K562 (cell line): ENCODE data around the gene NXF3. TPM values are rescaled to one million over a fixed set of nuclear protein-coding genes. Genes with fewer than 3 reads are reported as not detected.

ENCODE experiments used
- ASH1L ChIP-seq: fragments of 450-650 bp; IDR thresholded peaks from 2 replicates; pipeline ENCODE4 v1.6.1; 2018; ENCODE audit warnings: borderline replicate concordance, mild to moderate bottlenecking, low read depth; ENCODE audit not compliant: partially characterized antibody
- BRCA1 ChIP-seq, 2 experiments: fragments of 450-650 bp in 1 of 2; sonication (generic) in 1 of 2; formaldehyde crosslinking in 1 of 2; IDR thresholded peaks; 2 replicates each; pipeline versions ENCODE4 v1.5.0 to v1.6.1; 2017 to 2020; ENCODE audit warnings: mild to moderate bottlenecking in 1 of 2, missing genetic modification reagents in 1 of 2
- CEBPB ChIP-seq: fragments of 450-650 bp; IDR thresholded peaks from 2 replicates; pipeline ENCODE4 v1.6.1; 2016; ENCODE audit warnings: missing genetic modification characterization, missing compliant biosample characterization
- GATAD2A ChIP-seq: fragments of 450-650 bp; IDR thresholded peaks from 2 replicates; pipeline ENCODE4 v1.6.1; 2017
- GMEB1 ChIP-seq: fragments of 250-450 bp; sonication (Bioruptor Pico); IDR thresholded peaks from 2 replicates; pipeline ENCODE4 v1.4.0; 2020; ENCODE audit warnings: mild to moderate bottlenecking
- HMGXB4 ChIP-seq: sonication (generic); formaldehyde crosslinking; IDR thresholded peaks from 2 replicates; pipeline ENCODE4 v1.8.1; 2023; ENCODE audit warnings: mild to moderate bottlenecking, missing genetic modification reagents
- HNRNPK ChIP-seq: fragments of 200-400 bp; formaldehyde crosslinking; IDR thresholded peaks from one replicate; pipeline ENCODE4 v1.6.1; 2018; ENCODE audit warnings: mild to moderate bottlenecking, low read depth, low read length; ENCODE audit not compliant: poor library complexity, severe bottlenecking
- NCOA4 ChIP-seq: fragments of 450-650 bp; IDR thresholded peaks from 2 replicates; pipeline ENCODE4 v1.6.1; 2018; ENCODE audit warnings: mild to moderate bottlenecking; ENCODE audit not compliant: partially characterized antibody
- NFE2L1 ChIP-seq: fragments of 450-650 bp; IDR thresholded peaks from 2 replicates; pipeline ENCODE4 v1.6.1; 2016; ENCODE audit warnings: missing genetic modification characterization, low read depth, mild to moderate bottlenecking, missing compliant biosample characterization, moderate library complexity, borderline replicate concordance
- PML ChIP-seq: IDR thresholded peaks from 2 replicates; pipeline ENCODE4 v1.6.1; 2012; ENCODE audit warnings: low read length, inconsistent platforms
- SAFB2 ChIP-seq: fragments of 200-400 bp; formaldehyde crosslinking; IDR thresholded peaks from 2 replicates; pipeline ENCODE4 v1.6.1; 2018; ENCODE audit warnings: borderline replicate concordance, low read length, low read depth, moderate library complexity; ENCODE audit not compliant: severe bottlenecking
- SNRNP70 ChIP-seq: fragments of 200-400 bp; formaldehyde crosslinking; optimal IDR thresholded peaks from 2 replicates; pipeline ENCODE3; 2017; ENCODE audit warnings: low read depth, low read length
- TFAP4 ChIP-seq: sonication (generic); formaldehyde crosslinking; IDR thresholded peaks from 2 replicates; pipeline ENCODE4 v1.8.0; 2022; ENCODE audit warnings: missing genetic modification reagents, mild to moderate bottlenecking, moderate library complexity, borderline replicate concordance
- THAP12 ChIP-seq: fragments of 250-450 bp; sonication (Bioruptor Pico); IDR thresholded peaks from 2 replicates; pipeline ENCODE4 v1.9.0; 2021; ENCODE audit warnings: mild to moderate bottlenecking, inconsistent platforms
- ZNF274 ChIP-seq: IDR thresholded peaks from 2 replicates; pipeline ENCODE4 v1.6.1; 2011; ENCODE audit warnings: low read depth, mild to moderate bottlenecking, low read length, moderate library complexity, borderline replicate concordance
- polyA plus RNA-seq, 8 experiments: library from polyadenylated mRNA; depleted of rRNA in 4 of 8; stranded (reverse) in 5 of 8; unstranded in 3 of 8; fragments of >200 nt; fragmentation: Nextera tagmentation in 2 of 8; fragmentation: Illumina TruSeq in 1 of 8; extraction: Ambion mirVana in 2 of 8; extraction: Trizol in 1 of 8; gene quantifications; 2 replicates each; pipeline versions ENCODE4 v1.2.1 to v1.2.3, GENCODE V29; 2011 to 2014; ENCODE audit warnings: inconsistent platforms in 1 of 8, missing spikeins in 1 of 8
- total RNA-seq, 7 experiments: library from RNA; depleted of rRNA in 6 of 7; stranded (reverse); fragments of >200 nt in 6 of 7; fragmentation: Illumina TruSeq in 2 of 7; extraction: Trizol in 2 of 7; gene quantifications; 2 replicates each; pipeline versions ENCODE4 v1.2.1 to v1.2.3, GENCODE V29; 2011 to 2021; ENCODE audit warnings: low replicate concordance in 1 of 7
- TF ChIP-seq, protein P1 (sequence below): fragments of 450-650 bp; formaldehyde crosslinking; IDR thresholded peaks from 2 replicates; pipeline ENCODE4 v1.4.0; 2022; ENCODE audit warnings: missing genetic modification characterization
- TF ChIP-seq, protein P2 (sequence below): IDR thresholded peaks from 2 replicates; pipeline ENCODE4 v1.6.1; 2011; ENCODE audit warnings: borderline replicate concordance, low read depth, mild to moderate bottlenecking, moderate library complexity, low read length; ENCODE audit not compliant: insufficient read depth, poor library complexity, severe bottlenecking

NXF3 gene
- total and polyA plus RNA-seq, 9 of the 15 experiments (the other 6 are each of a cell fraction or from before 2014, with no cell fraction given): 0.18 to 0.40 (median 0.28) TPM; not detected in 2

- TF ChIP-seq HMGXB4 (CRISPR knock-in tag) (no peak), PML (peak; percentile 42; the same call in 1 of the 2 replicates), TFAP4 (CRISPR knock-in tag) (no peak), ZNF274 (no peak), HNRNPK (no peak), NFE2L1 (tag) (peak; percentile 81), CEBPB (tag) (no peak), GMEB1 (CRISPR knock-in tag) (peak; percentile 72), NCOA4 (no peak), BRCA1 (IDR thresholded peaks at IDR 0.05) (no peak), BRCA1 (CRISPR knock-in tag; IDR thresholded peaks at IDR 0.05) (no peak), THAP12 (CRISPR knock-in tag) (no peak), GATAD2A (peak; percentile 93), SAFB2 (no peak), ASH1L (no peak), SNRNP70 (no peak)
- TF ChIP-seq, protein P1, sequence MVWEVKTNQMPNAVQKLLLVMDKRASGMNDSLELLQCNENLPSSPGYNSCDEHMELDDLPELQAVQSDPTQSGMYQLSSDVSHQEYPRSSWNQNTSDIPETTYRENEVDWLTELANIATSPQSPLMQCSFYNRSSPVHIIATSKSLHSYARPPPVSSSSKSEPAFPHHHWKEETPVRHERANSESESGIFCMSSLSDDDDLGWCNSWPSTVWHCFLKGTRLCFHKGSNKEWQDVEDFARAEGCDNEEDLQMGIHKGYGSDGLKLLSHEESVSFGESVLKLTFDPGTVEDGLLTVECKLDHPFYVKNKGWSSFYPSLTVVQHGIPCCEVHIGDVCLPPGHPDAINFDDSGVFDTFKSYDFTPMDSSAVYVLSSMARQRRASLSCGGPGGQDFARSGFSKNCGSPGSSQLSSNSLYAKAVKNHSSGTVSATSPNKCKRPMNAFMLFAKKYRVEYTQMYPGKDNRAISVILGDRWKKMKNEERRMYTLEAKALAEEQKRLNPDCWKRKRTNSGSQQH (CRISPR knock-in tag): no peak
- TF ChIP-seq, protein P2, sequence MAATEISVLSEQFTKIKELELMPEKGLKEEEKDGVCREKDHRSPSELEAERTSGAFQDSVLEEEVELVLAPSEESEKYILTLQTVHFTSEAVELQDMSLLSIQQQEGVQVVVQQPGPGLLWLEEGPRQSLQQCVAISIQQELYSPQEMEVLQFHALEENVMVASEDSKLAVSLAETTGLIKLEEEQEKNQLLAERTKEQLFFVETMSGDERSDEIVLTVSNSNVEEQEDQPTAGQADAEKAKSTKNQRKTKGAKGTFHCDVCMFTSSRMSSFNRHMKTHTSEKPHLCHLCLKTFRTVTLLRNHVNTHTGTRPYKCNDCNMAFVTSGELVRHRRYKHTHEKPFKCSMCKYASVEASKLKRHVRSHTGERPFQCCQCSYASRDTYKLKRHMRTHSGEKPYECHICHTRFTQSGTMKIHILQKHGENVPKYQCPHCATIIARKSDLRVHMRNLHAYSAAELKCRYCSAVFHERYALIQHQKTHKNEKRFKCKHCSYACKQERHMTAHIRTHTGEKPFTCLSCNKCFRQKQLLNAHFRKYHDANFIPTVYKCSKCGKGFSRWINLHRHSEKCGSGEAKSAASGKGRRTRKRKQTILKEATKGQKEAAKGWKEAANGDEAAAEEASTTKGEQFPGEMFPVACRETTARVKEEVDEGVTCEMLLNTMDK: no peak
Observed at GRCh38 chrX:103098488-103098887, 5.5 kb upstream of the NXF3 start (continued).
